Measurements from ENCODE around the gene PLEKHB2. TPM values are rescaled to one million over a fixed set of nuclear protein-coding genes. Genes with fewer than 3 reads are reported as not detected.
A peak's percentile ranks its signal among the peaks of the same experiment; 100 is the strongest.

PLEKHB2 gene
- total and polyA plus RNA-seq, 4 experiments from 2014 or later = 45.5 to 84.2 (median 59.3) TPM

- H3K9me3 Mint-ChIP-seq = no peaks in the 10 kb centered on the region
- Histone ChIP-seq H3K27me3 (ENCODE audit: insufficient read depth, low read length) (no peaks in the 10 kb centered on the region), H3K4me1 (ENCODE audit: insufficient read depth, low read length) (no peaks in the 10 kb centered on the region), H3K27ac (ENCODE audit: low read depth, low read length) (no peak overlapping the region), H3K9me3 (ENCODE audit: control insufficient read depth in 1 of 2, low read length in 2 of 2) (no peaks in the 10 kb centered on the region), H3K36me3 (ENCODE audit: insufficient read depth, low read length) (peaks cover 39% of the 10 kb centered on the region), H3K4me3 (ENCODE audit: low read length in 2 of 2) (no peak overlapping the region)
- DNase-seq = no peak
- ChIA-PET POLR2A (ENCODE audit: partially characterized antibody) (no interaction called here), CTCF (ENCODE audit: partially characterized antibody) (no interaction called here)
- H3K4me3 Mint-ChIP-seq = no peak overlapping the region
- H3K4me1 Mint-ChIP-seq = peaks cover 10 to 25% (median 20%) of the 10 kb centered on the region in 4 donors
- H3K27me3 Mint-ChIP-seq = no peaks in the 10 kb centered on the region
- no peak overlapping the region for H3K27ac Mint-ChIP-seq
- intact Hi-C loops (cut with micrococcal nuclease) = no loop called here
- H3K36me3 Mint-ChIP-seq = peaks cover 43 to 69% of the 10 kb centered on the region in 2 donors
These were observed 18.1 kb downstream of the PLEKHB2 start for GRCh38 chr2:131123192-131123591.

- Histone ChIP-seq H3K27me3 (ENCODE audit: insufficient read depth, low read length) (no peaks in the 10 kb centered on the region), H3K9me3 (ENCODE audit: control insufficient read depth in 1 of 2, low read length in 2 of 2) (no peaks in the 10 kb centered on the region), H3K4me1 (ENCODE audit: insufficient read depth, low read length) (no peaks in the 10 kb centered on the region), H3K36me3 (ENCODE audit: insufficient read depth, low read length) (peaks cover 55% of the 10 kb centered on the region), H3K4me3 (ENCODE audit: low read length in 2 of 2) (no peak overlapping the region), H3K27ac (ENCODE audit: low read depth, low read length) (no peak overlapping the region)
- Mint-ChIP-seq H3K9me3 (no peaks in the 10 kb centered on the region), H3K27ac (peak overlapping the region in 1 of 7 donors; percentile 69), H3K4me1 (peaks cover 5 to 14% (median 12%) of the 10 kb centered on the region in 4 donors), H3K36me3 (peaks cover 63 to 83% of the 10 kb centered on the region in 2 donors), H3K27me3 (no peaks in the 10 kb centered on the region), H3K4me3 (no peak overlapping the region)
- ChIA-PET POLR2A (ENCODE audit: partially characterized antibody) (no interaction called here), CTCF (ENCODE audit: partially characterized antibody) (interaction anchor here (1.1 kb wide), 1 partner anchor 9 kb away, joined by 3 read pairs; no protein-coding TSS in a partner anchor)
- intact Hi-C loops (cut with micrococcal nuclease) = no loop called here
- no peak for DNase-seq
These were observed 20.1 kb downstream of the PLEKHB2 start for GRCh38 chr2:131125195-131125757.

- Histone ChIP-seq H3K4me3 (ENCODE audit: low read length in 2 of 2) (no peak overlapping the region), H3K9me3 (ENCODE audit: control insufficient read depth in 1 of 2, low read length in 2 of 2) (no peaks in the 10 kb centered on the region), H3K36me3 (ENCODE audit: insufficient read depth, low read length) (peaks cover 57% of the 10 kb centered on the region), H3K27ac (ENCODE audit: low read depth, low read length) (no peak overlapping the region), H3K27me3 (ENCODE audit: insufficient read depth, low read length) (no peaks in the 10 kb centered on the region), H3K4me1 (ENCODE audit: insufficient read depth, low read length) (no peaks in the 10 kb centered on the region)
- ChIA-PET POLR2A (ENCODE audit: partially characterized antibody) (no interaction called here), CTCF (ENCODE audit: partially characterized antibody) (no interaction called here)
- no peaks in the 10 kb centered on the region for H3K27me3 Mint-ChIP-seq
- peaks cover 70 to 84% of the 10 kb centered on the region in 2 donors for H3K36me3 Mint-ChIP-seq
- no peak for DNase-seq
- H3K27ac Mint-ChIP-seq = no peak overlapping the region
- no peaks in the 10 kb centered on the region for H3K9me3 Mint-ChIP-seq
- peaks cover 4 to 11% (median 6%) of the 10 kb centered on the region in 4 donors for H3K4me1 Mint-ChIP-seq
- no peak overlapping the region for H3K4me3 Mint-ChIP-seq
- intact Hi-C loops (cut with micrococcal nuclease) = no loop called here
These were observed 21.3 kb downstream of the PLEKHB2 start for GRCh38 chr2:131126436-131126835.

- intact Hi-C loops (cut with micrococcal nuclease) = no loop called here
- ChIA-PET CTCF (ENCODE audit: partially characterized antibody) (no interaction called here), POLR2A (ENCODE audit: partially characterized antibody) (no interaction called here)
- DNase-seq = no peak
- no peaks in the 10 kb centered on the region for H3K27me3 Mint-ChIP-seq
- peaks cover 55% of the 10 kb centered on the region for H3K36me3 ChIP-seq (ENCODE audit: insufficient read depth, low read length)
- no peaks in the 10 kb centered on the region for H3K9me3 ChIP-seq (ENCODE audit: control insufficient read depth in 1 of 2, low read length in 2 of 2)
- H3K4me1 Mint-ChIP-seq = peaks cover 4 to 10% (median 6%) of the 10 kb centered on the region in 4 donors
- H3K4me1 ChIP-seq (ENCODE audit: insufficient read depth, low read length) = no peaks in the 10 kb centered on the region
- H3K36me3 Mint-ChIP-seq = peaks cover 68 to 85% of the 10 kb centered on the region in 2 donors
- H3K27ac Mint-ChIP-seq = peak overlapping the region in 1 of 7 donors; percentile 50
- H3K4me3 ChIP-seq (ENCODE audit: low read length in 2 of 2) = no peak overlapping the region
- no peaks in the 10 kb centered on the region for H3K9me3 Mint-ChIP-seq
- H3K27ac ChIP-seq (ENCODE audit: low read depth, low read length) = no peak overlapping the region
- H3K4me3 Mint-ChIP-seq = no peak overlapping the region
- H3K27me3 ChIP-seq (ENCODE audit: insufficient read depth, low read length) = no peaks in the 10 kb centered on the region
These were observed 21.9 kb downstream of the PLEKHB2 start for GRCh38 chr2:131127076-131127475.

- ChIA-PET CTCF (ENCODE audit: partially characterized antibody) (no interaction called here), POLR2A (ENCODE audit: partially characterized antibody) (no interaction called here)
- Histone ChIP-seq H3K4me3 (ENCODE audit: low read length in 2 of 2) (no peak overlapping the region), H3K9me3 (ENCODE audit: control insufficient read depth in 1 of 2, low read length in 2 of 2) (no peaks in the 10 kb centered on the region), H3K36me3 (ENCODE audit: insufficient read depth, low read length) (peaks cover 55% of the 10 kb centered on the region), H3K27ac (ENCODE audit: low read depth, low read length) (no peak overlapping the region), H3K27me3 (ENCODE audit: insufficient read depth, low read length) (no peaks in the 10 kb centered on the region), H3K4me1 (ENCODE audit: insufficient read depth, low read length) (no peaks in the 10 kb centered on the region)
- H3K9me3 Mint-ChIP-seq = no peaks in the 10 kb centered on the region
- intact Hi-C loops (cut with micrococcal nuclease) = no loop called here
- H3K4me1 Mint-ChIP-seq = peaks cover 2 to 5% (median 2%) of the 10 kb centered on the region in 4 donors
- no peaks in the 10 kb centered on the region for H3K27me3 Mint-ChIP-seq
- H3K27ac Mint-ChIP-seq = peak overlapping the region in 3 of 7 donors; percentile 1 to 48 (median 18)
- DNase-seq = no peak
- H3K4me3 Mint-ChIP-seq = no peak overlapping the region
- H3K36me3 Mint-ChIP-seq = peaks cover 67 to 82% of the 10 kb centered on the region in 2 donors
These were observed 22.8 kb downstream of the PLEKHB2 start for GRCh38 chr2:131127981-131128380.

- no peak overlapping the region for H3K27ac Mint-ChIP-seq
- H3K4me3 Mint-ChIP-seq = no peak overlapping the region
- Histone ChIP-seq H3K27ac (ENCODE audit: low read depth, low read length) (no peak overlapping the region), H3K36me3 (ENCODE audit: insufficient read depth, low read length) (peaks cover 52% of the 10 kb centered on the region), H3K27me3 (ENCODE audit: insufficient read depth, low read length) (no peaks in the 10 kb centered on the region), H3K4me3 (ENCODE audit: low read length in 2 of 2) (no peak overlapping the region), H3K4me1 (ENCODE audit: insufficient read depth, low read length) (no peaks in the 10 kb centered on the region), H3K9me3 (ENCODE audit: control insufficient read depth in 1 of 2, low read length in 2 of 2) (no peaks in the 10 kb centered on the region)
- no peaks in the 10 kb centered on the region for H3K27me3 Mint-ChIP-seq
- H3K36me3 Mint-ChIP-seq = peaks cover 66 to 83% of the 10 kb centered on the region in 2 donors
- ChIA-PET POLR2A (ENCODE audit: partially characterized antibody) (no interaction called here), CTCF (ENCODE audit: partially characterized antibody) (no interaction called here)
- intact Hi-C loops (cut with micrococcal nuclease) = no loop called here
- DNase-seq = no peak
- peaks cover 0 to 2% (median under 1%) of the 10 kb centered on the region in 4 donors for H3K4me1 Mint-ChIP-seq
- H3K9me3 Mint-ChIP-seq = no peaks in the 10 kb centered on the region
These were observed 25.1 kb downstream of the PLEKHB2 start for GRCh38 chr2:131130298-131130596.

- H3K27me3 Mint-ChIP-seq = no peaks in the 10 kb centered on the region
- no peak for DNase-seq
- peak overlapping the region in 3 of 7 donors; percentile 16 to 53 (median 44) for H3K27ac Mint-ChIP-seq
- intact Hi-C loops (cut with micrococcal nuclease) = no loop called here
- peaks cover 0 to 2% (median 0%) of the 10 kb centered on the region in 8 donors for H3K9me3 Mint-ChIP-seq
- Histone ChIP-seq H3K36me3 (ENCODE audit: insufficient read depth, low read length) (peaks cover 29% of the 10 kb centered on the region), H3K4me3 (ENCODE audit: low read length in 2 of 2) (no peak overlapping the region), H3K9me3 (ENCODE audit: control insufficient read depth in 1 of 2, low read length in 2 of 2) (no peaks in the 10 kb centered on the region), H3K4me1 (ENCODE audit: insufficient read depth, low read length) (no peaks in the 10 kb centered on the region), H3K27ac (ENCODE audit: low read depth, low read length) (no peak overlapping the region), H3K27me3 (ENCODE audit: insufficient read depth, low read length) (no peaks in the 10 kb centered on the region)
- POLR2A ChIA-PET (ENCODE audit: partially characterized antibody) = no interaction called here
- H3K4me3 Mint-ChIP-seq = no peak overlapping the region
- peaks cover 55 to 72% of the 10 kb centered on the region in 2 donors for H3K36me3 Mint-ChIP-seq
- CTCF ChIA-PET (ENCODE audit: partially characterized antibody) = interaction anchor here (1.4 kb wide), 1 partner anchor 21 kb away, joined by 4 read pairs; no protein-coding TSS in a partner anchor
- H3K4me1 Mint-ChIP-seq = peaks cover 5 to 7% (median 6%) of the 10 kb centered on the region in 4 donors
These were observed 27.6 kb downstream of the PLEKHB2 start for GRCh38 chr2:131132729-131133128.
